ENCODE data around the gene MYO15B.

DNA sequence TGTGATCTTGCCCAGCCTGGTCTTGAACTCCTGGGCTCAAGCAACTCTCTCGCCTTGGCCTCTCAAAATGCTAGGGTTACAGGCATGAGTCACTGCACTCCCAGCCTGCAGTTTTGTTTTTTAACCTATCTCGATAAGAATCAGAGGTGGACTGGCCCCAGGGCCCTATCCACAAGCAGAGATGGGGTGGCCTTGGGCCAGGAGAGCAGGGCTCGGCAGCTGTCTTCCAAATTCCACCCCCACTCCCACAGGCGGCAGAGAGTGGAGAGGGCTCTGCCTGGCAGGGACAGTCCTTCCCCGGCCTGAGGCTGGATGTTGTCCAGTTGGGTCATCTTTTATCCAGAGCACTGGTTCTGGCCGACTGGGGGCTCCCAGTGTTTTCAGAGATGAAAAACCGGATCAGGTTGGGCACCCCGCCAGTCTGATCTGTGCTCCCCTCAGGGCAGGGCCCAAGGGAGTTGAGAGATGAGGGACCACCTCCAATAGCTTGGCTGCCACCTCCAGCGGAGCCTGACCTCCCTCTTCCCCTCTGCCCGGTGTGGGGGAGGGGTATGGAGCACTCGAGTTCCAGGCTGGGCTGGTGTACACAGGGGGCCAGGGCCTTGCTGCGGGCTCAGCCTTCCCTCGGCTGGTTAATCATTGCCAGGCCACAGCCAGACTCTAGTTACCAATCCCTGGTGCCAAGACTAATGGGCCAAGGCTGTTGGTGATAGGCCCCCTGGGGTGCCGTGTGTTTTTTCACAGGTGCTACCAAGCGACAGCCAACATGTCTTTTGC lies 30.3 kb upstream of the MYO15B start:
- TF ChIP-seq, protein P1, sequence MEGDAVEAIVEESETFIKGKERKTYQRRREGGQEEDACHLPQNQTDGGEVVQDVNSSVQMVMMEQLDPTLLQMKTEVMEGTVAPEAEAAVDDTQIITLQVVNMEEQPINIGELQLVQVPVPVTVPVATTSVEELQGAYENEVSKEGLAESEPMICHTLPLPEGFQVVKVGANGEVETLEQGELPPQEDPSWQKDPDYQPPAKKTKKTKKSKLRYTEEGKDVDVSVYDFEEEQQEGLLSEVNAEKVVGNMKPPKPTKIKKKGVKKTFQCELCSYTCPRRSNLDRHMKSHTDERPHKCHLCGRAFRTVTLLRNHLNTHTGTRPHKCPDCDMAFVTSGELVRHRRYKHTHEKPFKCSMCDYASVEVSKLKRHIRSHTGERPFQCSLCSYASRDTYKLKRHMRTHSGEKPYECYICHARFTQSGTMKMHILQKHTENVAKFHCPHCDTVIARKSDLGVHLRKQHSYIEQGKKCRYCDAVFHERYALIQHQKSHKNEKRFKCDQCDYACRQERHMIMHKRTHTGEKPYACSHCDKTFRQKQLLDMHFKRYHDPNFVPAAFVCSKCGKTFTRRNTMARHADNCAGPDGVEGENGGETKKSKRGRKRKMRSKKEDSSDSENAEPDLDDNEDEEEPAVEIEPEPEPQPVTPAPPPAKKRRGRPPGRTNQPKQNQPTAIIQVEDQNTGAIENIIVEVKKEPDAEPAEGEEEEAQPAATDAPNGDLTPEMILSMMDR (IDR thresholded peaks at IDR 0.05; ENCODE audit: low read depth, low read length, poor library complexity, severe bottlenecking), result no peak
- no peak for TF ChIP-seq EZH2phosphoT487 (IDR thresholded peaks at IDR 0.05; ENCODE audit: borderline replicate concordance, low read length)

All from DOHH2 (cell line).